NCI-H2081 (cell line): ENCODE measurements around the gene PRKAG3.
A peak's percentile ranks its signal among the peaks of the same experiment; 100 is the strongest.
"Not testable (repeated sequence)": the region's sequence is repeated elsewhere in the genome, so short reads cannot be mapped to it uniquely, and the experiment has no call there.

ENCODE experiments used
- DNase-seq, 2 experiments: peaks; one replicate each; lab custom pipeline; 2025; lab: John Stamatoyannopoulos, UW

The PRKAG3 gene

DNA sequence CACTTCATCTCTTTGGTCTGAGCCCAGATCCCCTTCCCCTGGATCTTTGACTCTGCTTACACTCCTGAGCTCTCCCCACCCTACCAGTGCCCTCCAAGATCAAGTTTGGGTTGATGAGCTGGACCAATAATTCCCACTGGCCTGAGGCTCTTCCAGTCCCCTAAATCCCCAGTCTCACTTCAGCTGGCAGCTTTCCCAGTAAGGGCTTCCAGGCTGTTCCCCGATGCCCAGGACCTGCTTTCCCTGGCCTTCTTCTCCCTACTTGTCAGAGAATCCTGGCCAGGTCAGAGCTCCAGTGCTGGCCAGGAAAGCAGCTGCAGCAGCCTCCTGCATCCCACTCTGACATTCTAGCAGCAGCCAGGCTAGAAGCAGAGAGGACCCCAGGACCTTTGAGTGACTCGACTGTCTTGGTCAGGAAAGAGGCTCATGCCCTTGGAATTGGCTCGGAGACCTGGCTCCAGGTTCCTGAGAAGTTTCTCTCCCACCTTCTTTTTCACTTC, 31.5 kb upstream of the PRKAG3 start:
- DNase-seq: no peak

DNA sequence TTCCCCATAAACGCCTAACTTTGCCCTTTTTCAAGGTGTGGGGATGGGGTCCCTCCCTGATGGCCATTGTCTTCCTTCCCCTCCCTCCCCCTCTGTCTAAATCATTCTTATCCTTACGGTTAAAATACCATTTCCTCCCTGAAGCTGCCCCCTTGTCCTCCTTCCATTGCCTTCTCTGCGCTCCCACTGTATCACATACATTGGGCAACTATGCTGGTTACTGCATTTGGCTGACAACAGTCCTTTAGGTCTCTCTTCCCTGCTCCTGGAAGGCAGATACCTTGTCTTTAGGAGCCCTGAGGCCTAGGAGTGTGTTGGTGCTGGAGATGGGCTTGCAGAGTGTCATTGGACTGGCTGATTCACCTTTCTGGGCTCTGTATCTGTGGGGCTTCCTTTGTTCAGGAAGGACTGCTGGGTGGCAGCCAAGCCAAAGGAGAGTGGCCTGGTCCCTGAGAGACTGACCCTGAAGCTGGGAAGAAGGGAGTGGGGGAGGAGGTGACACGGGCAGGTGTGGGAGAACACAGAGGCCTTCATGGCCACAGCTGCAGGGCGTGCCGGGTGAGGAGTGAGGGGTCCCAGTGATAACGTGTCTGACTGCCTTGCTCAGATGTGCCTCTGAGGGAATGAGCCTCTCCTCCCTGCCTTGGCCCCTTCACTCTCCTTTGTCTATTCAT, 30.2 kb upstream of the PRKAG3 start:
- DNase-seq: no peak

DNA sequence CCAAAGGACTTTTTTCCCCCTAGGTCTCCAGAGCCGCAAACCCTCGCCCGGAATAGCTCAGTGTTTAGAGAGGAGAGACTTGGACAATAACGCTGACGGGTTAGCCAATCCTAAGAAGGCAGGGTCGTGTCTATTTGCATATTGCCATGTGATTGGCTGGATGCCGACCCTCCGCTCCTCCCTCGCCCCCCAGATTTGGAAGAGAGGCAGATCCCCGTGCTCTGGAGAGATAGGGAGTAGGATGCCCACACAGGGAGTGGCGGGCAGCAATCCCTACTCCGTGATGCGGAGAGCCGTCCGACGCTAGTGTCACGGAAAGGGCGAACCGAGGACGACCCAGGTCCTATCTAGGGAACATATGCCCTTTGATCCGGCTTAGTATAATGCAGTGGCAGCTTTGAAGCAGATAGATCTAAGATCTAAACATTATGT, 29.4 kb upstream of the PRKAG3 start:
- peak; percentile 48 to 72 for DNase-seq

DNA sequence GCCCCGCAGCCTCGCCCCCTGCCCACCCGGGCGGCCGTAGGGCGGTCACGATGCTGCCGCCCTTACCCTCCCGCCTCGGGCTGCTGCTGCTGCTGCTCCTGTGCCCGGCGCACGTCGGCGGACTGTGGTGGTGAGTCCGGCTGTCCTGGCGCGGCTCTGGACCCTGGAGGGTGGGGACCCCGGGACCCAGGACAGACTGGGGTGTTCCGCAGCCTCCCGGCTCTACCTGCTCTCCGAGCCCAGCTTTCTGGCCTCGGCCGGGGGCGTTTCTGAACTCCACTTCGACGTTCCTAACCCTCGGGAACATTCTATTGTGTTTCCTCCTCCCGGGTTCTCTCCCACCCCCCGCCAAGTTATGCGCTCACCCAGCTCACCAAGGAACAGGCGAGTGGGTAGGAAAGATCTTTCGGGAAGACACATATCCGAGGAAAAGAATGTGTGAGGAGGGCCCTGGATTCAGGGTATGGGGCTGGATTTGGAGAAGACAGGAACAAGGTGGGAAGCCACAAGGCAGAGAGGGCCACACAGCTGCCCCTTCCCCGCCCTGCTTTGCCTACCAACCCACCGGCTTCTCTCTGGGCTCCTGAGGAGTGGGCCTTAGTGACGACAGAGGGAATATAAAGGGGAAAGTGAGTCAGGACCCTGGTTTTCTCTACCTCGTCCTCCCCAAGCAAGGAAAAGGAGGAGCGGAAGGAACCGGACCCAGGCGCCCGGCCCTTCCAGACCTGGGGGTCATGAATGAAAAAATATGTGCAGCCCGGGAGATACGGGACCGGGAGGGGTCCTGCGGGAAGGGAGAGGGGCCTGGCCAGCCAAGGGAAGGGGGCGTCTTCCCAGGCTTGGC, 28.6 kb upstream of the PRKAG3 start:
- no peak for DNase-seq

DNA sequence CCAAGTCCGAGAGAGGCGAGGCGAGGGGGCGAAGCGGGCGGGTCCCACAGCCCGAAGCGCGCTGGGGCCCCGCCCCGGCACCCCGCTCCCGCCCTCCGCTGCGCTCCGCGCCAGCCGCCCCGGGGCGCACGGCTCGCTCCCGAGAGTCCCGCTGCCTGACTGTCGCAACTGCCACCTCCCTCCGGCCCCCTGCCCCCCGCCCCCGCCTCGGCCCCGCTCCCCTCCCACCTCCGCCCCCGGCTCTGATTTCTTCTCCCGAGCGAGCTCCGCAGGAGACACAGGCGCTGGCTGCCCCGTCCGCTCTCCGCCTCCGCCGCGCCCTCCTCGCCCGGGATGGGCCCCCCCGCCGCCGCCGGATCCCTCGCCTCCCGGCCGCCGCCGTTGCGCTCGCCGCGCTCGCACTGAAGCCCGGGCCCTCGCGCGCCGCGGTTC, 28.0 kb upstream of the PRKAG3 start, which contains the start of gene WNT6:
Gene WNT6 (plus strand): TSS at position 250 of the 432 bp plus-strand sequence. CDS start 233 bp downstream, outside the sequence.
- no peak for DNase-seq

DNA sequence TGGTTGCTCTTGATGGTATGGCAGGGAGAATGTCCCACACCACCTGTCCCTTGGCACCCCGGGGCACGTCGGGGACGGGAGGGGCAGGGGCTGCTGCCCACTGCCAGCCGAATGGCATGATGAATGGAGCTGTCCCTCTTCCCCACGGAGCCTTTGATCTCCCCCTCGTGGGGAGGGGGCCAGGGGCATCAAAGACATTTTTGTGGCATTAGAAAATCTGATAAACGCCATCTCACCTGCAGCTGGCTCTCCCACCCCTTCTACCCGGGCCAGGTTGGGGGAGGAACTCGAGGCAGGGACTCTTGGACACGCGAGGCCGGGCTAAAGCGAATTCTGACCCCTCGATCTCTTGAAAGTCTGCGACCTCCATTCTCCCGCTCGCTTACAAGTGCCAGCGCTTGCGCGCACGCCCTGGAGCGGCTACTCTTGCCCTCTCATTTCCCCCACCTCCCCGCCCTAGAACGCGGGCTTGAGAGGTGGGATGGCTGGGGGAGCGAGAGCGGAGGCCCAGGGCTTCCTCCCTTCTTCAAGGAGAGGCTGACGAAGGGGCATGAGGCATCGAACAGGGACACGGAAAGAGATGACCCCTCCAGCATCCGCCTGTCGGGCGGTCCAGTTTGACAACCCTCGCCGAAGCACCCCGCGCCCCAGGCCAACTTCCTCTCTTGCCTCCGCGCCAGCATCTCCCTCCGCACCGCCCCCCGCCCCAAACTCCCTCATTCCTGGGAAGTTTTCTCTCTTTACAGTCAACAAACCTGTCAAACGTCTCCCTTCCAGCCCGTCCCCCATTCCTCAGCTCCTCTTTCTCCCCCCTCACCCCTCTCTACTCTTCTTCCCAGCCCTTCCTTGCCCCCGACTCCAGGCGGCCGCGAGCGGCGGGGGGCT, 27.3 kb upstream of the PRKAG3 start:
- DNase-seq: no peak

DNA sequence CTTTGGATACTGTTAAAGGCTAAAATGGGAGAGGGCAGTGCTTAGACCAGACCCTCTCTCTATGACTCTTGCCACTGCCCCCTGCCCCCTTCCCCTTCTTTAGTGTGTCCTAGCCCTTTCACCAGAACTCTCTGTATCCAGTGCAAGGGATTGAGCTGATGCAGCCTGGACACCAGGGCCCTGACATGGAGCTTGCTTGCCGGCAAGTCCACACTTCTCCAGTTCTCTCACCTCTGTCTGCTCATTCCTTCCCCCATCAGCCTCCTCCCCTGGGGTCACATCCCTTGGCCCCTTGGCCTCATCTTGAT, 26.5 kb upstream of the PRKAG3 start:
- no peak for DNase-seq

DNA sequence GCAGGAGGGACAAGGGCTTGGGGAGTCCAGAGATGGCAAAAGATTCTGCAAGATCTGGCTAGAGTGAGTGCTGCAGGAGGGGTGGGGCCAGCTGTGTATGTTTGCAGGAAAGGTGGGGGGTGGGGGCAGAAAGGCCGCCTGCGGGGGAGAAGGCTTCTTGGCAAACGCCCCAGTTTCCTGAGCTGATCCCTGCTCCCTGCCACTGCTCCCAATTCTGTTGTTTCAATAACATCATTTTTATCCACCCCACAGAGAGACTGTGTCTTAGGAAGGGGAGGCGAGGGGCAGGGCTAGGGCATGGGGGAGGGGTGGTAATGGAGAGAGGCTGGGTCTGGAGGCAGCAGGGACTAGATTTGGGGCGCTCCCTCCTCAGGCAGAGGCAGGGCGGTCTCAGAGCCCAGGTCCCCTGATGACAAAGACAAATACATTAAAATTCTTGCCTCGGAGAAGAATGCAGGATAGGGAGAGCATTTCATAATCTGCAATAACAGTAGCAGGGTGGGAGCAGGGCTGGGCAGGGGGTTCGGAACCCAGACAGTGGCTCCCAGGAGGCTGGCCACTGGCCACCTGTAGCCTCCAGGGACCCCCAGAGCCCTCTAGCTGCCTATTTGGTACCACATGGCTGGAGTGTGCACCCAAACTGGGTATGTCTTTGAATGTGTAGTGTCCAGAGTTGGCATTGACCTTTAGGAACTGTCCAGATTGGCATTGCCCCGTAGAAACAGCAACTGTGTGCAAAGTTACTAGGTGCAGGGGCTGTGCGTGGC, 26.0 kb upstream of the PRKAG3 start:
- peak; percentile 10 to 12 for DNase-seq

DNA sequence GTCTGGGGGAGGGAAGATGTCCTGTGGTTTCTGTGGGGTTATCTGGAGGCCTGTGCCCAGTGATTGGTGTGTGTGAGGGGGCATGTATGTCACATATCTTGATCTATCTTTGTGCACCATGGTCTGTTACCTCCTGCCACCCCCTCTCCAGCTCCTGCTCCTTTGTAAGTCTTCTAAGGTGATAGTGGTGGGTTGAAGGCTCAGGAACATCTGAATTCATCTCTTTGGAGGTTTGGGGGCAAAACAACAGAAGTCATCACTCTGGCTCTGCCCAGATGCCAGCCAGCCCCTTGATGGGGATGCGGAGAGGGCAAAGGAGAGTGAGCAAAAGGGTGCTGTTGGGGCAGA, 25.3 kb upstream of the PRKAG3 start:
- DNase-seq: no peak

DNA sequence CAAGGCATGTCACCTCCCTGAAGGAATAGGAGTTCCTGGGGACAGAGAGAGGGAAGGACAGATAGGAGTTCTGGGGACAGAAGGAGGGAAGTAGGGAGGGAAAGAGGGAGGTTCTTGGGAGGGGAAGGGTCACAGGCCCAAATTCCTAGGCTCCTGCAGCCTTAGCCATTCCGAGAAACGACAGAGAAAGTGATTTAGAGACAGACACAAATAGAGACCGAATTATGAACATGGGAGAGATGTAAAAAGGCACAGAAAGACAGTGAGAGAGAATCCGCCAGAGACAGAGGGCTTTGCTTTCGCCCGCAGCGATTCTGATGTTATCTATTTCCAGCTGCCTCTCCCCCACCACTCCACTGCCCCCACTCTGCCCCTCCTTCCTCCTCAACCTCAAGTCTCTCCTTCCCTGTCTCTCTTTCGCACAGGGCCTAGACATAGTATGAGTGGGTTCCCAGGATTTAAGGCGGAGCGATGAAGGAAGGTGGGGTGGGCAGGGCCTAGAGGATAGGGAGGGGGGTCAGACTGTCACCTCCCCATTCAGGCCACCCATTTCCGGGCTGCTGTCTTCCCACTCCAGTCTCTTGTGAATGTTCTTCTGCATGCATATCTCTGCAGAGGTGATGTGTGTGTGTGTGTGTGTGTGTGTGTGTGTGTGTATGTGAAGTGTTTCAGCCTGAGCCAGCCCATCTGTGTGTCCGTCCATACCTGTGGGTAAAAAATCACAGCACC, 24.7 kb upstream of the PRKAG3 start:
- no peak for DNase-seq

DNA sequence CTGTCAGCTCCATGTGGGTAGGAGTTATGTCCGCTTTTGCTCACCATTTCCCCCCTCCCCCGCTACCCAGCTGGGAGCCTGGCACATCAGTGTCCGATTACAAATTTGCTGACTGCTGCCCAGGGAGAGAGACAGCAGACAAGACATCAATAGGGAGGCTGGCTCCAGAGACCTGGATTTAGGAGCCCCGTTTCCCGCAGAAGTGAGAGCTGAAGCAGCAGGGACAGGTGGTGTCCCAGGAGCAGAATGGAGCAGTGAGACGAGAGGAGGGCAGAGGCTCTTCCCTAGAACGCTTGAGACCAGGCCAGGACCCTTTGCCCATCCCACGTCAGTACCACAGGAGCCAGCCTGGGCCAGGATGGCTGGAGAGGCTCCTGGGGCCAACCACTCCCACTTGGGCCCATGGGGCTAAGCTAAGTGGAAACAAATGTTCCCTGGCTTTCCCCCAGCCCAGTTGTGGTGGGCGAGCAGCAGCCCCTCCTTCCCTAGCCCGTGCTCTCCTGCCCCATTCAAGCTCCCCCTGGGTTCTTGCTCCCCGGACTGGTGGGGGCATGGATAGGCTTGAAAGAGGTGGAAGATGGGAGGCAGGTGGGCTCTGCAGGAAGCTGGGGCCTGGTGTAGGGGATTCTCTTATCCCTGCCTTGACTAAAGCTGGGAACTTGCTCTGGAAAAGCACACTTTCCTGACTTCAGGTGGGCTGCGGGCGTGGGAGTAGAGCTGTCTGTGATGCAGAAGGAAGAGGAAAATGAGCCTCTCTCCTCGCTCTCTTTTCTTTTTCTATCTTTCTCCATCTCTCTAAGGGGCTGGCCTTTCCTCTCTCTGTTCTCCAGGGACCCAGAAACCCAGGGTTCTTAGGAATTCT, 23.9 kb upstream of the PRKAG3 start:
- DNase-seq: no peak

DNA sequence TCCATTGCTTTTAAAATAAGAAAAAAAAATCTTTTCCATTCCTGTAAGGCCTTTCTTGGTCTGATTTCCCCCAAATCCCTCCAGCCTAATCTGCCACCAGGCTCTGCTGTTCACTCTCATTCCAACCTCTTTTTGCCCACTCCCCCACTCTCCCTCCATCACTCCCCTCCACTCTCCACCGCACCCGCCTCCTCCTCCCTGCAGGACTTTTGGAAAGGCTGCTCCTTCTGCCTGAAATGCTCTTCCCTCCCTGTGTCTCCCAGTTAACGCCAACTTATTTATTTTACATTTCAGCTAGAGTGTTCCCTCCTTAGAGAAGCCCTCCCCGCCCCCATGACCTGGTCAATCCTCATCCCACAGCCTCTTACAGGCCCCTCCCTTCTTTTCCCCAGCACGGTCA, 23.3 kb upstream of the PRKAG3 start:
- no peak for DNase-seq

DNA sequence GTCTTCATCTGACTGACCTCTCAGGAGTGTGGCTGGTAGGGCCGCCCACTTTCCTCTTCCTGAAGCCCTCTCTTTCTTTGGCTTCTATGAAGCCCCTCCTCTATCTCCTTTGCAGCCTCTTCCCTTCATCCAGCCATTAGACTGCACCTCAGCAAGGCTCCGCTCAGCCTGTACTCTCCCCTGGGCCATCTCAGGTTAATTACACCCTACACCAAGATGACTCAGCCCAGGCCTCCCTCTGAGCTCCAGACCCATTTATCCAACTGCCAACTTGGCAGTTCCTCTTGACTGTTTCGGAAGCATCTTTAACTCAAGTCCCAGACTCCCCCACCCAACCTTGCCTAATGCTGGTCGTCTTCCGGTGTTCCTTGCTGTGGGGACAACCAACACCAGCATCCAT, 22.2 kb upstream of the PRKAG3 start:
- peak in 1 of 2 experiments; percentile 12 for DNase-seq

DNA sequence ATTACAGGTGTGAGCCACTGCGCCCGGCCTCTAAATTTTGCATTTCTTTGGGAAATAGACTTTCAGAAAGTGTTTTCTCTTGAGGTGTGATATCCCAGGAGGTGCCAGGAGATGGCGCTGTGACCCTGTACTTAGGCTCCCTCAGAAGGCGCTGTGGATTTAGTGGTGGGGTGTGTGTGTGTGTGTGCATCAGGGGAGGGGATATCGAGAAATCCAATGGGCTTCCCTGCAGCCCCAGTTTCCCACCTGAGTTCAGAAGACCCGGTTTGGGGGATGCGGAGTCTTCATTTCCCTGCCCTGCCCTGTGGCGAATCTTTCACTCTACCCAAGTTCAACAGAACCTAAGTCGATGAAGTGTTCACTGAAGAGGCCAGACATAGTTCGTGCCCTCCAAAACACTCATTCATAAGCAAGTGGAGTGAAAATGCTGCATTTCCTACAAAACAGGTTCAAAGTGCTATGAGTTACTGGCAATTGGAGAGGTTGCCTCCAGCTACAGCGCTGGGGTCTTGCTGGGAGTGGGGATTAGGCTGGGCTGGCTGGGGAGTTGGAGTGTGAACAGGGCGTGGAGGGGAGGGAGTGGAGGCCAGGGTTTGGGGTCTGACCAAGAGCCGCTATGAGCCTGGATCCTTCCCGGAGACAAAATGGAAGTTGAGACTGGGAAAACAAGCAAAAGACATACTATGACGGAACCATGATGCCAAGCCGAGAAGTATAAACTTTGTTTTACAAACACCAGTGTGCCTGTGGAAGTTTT, 21.5 kb upstream of the PRKAG3 start:
- DNase-seq: peak; percentile 56 to 59

DNA sequence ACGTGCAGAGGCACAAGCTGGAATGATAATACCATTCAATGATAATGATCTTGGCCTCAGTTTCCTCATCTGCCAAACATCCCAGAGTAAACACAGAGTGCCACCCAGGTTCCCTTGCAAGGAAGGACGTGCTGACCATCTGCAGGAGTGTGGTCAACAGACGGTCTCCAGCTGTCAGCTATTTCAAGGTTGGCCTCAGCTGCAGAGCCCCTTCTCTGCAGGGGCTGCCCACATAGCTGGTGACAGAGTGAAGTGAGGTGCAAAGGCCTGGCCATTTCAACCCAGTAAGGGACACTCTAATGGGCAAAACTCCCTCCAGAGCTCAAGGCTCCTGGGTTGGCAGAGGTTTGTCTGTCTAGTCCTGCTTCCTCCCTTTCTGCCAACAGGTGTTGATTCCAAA, 19.7 kb upstream of the PRKAG3 start:
- DNase-seq: no peak

DNA sequence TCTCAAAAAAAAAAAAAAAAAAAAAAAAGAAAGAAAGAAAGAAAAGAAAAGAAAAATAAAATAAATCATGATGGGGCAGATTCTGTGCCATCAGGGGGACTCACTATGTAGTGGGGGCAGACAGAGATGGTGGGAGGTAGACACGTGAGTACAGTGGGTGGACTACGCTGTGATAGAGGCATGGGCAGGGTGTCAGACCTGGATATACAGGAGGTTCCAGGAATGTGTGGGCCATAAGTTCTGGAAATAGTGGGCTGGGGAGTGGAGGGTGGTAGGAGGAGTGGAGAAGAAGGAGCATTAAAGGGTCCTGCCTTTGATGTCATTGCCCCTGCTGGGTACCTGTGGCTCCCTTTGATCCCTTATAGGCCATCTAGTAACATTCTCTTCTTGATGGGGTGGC, 19.2 kb upstream of the PRKAG3 start:
- no peak for DNase-seq

DNA sequence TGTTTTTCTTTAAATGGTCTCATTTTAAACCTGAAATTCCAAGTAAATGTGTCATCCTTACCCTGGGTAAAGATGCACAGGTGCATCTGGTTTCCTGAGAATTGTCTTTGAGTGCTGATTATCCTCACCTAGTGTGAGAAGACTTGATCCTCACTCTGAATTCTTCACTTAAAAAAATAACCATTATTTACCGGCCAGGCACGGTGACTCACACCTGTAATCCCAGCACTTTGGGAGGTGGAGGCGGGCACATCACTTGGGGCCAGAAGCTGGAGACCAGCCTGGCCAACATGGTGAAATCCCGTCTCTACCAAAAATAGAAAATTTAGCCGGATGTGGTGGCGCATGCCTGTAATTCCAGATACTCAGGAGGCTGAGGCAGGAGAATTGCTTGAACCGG, 18.1 kb upstream of the PRKAG3 start:
- no peak for DNase-seq

DNA sequence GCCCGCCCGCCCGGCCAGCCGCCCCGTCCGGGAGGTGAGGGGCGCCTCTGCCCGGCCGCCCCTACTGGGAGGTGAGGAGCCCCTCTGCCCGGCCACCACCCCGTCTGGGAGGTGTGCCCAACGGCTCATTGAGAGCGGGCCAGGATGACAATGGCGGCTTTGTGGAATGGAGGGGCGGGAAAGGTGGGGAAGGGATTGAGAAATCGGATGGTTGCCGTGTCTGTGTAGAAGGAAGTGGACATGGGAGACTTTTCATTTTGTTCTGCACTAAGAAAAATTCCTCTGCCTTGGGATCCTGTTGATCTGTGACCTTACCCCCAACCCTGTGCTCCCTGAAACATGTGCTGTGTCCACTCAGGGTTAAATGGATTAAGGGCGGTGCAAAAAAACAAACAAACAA, 15.4 kb upstream of the PRKAG3 start:
- DNase-seq: not testable (repeated sequence)

DNA sequence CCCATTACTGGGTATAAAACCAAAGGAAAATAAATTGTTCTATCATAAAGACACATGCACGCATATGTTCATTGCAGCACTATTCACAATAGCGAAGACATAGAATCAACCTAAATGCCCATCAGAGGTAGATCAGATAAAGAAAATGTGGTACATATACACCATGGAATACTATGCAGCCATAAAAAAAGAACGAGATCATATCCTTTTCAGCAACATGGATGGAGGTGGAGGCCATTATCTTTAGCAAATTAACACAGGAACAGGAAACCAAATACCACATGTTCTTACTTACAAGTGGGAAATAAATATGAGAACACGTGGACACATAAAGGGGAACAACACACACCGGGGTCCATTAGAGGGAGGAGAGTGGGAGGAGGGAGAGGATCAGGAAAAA, 12.7 kb upstream of the PRKAG3 start:
- not testable (repeated sequence) for DNase-seq
